Measurements from ENCODE around the gene FASN.
"Not testable (repeated sequence)": the region's sequence is repeated elsewhere in the genome, so short reads cannot be mapped to it uniquely, and the experiment has no call there.

DNA sequence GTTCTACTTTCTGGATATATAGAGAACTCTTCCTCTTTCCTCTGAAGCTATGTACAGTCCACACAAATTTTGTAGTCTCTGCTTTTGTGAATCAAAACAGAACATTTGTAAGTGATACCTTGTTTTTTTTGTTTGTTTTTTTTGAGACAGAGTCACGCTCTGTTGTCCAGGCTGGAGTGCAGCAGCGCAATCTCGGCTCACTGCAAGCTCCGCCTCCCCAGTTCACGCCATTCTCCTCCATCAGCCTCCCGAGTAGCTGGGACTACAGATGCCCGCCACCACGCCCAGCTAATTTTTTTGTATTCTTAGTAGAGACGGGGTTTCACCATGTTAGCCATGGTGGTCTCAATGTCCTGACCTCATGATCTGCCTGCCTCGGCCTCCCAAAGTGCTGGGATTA lies 41.9 kb upstream of the FASN start:
- not testable (repeated sequence) for TF ChIP-seq CTCF, POLR2A (IDR thresholded peaks at IDR 0.05)
